Cardiac muscle cell (in vitro differentiated cells and primary cell): ENCODE results near the gene KCNJ14. TPM values are rescaled to one million over a fixed set of nuclear protein-coding genes. Genes with fewer than 3 reads are reported as not detected.

ENCODE experiments used
- DNase-seq, 2 donors: peaks; one replicate each; pipeline versions ENCODE4 v3.0.0 to v3.0.0-alpha.2; 2010 to 2017; ENCODE audit warnings: low read depth in 1 of 2, low spot score in 1 of 2
- H3K27ac ChIP-seq: fragments of 200-600 bp; sonication (generic); 2 replicates; pipeline ENCODE4 v1.5.1; 2016
- H3K27me3 ChIP-seq: fragments of 200-600 bp; sonication (generic); 2 replicates; pipeline ENCODE4 v1.6.0; 2016; ENCODE audit warnings: control low read depth
- H3K36me3 ChIP-seq: fragments of 200-600 bp; sonication (generic); 2 replicates; pipeline ENCODE4 v1.5.1; 2016; ENCODE audit warnings: control low read depth
- H3K4me1 ChIP-seq: fragments of 200-600 bp; sonication (generic); 2 replicates; pipeline ENCODE4 v1.8.1; 2017; ENCODE audit warnings: low read depth, mild to moderate bottlenecking, mixed run types
- H3K4me3 ChIP-seq: fragments of 200-600 bp; sonication (generic); 2 replicates; pipeline ENCODE4 v1.5.1; 2016; ENCODE audit warnings: mild to moderate bottlenecking
- H3K9me3 ChIP-seq: fragments of 200-600 bp; sonication (generic); 2 replicates; pipeline ENCODE4 v1.5.1; 2017; ENCODE audit warnings: low read depth, mild to moderate bottlenecking, control low read depth
- CTCF ChIP-seq: IDR thresholded peaks from 2 replicates; pipeline ENCODE4 v1.5.1; 2012; ENCODE audit warnings: low read depth, mild to moderate bottlenecking, low read length
- polyA plus RNA-seq: library from polyadenylated mRNA; unstranded; fragments of >200 nt; fragmentation: Nextera tagmentation; extraction: Ambion mirVana; gene quantifications from 2 replicates; pipeline ENCODE4 v1.2.1, GENCODE V29; 2016
- total RNA-seq: library from RNA; depleted of rRNA; stranded (reverse); fragments of >200 nt; gene quantifications from 2 replicates; pipeline ENCODE4 v1.2.3, GENCODE V29; 2016

The KCNJ14 gene
- total and polyA plus RNA-seq, 2 experiments from 2014 or later: 0.61 to 1.7 TPM

- no peak for TF ChIP-seq CTCF
- H3K4me1 ChIP-seq: no peaks in the 10 kb centered on the region
- peak overlapping the region; percentile 47 for H3K4me3 ChIP-seq
- H3K27me3 ChIP-seq: no peaks in the 10 kb centered on the region
- peak; percentile 96 to 99 for DNase-seq
- no peak overlapping the region for H3K27ac ChIP-seq
- H3K9me3 ChIP-seq: no peaks in the 10 kb centered on the region
- no peaks in the 10 kb centered on the region for H3K36me3 ChIP-seq
Measured at GRCh38 chr19:48492925-48493717, 37.7 kb downstream of the KCNJ14 start.

GRCh38 chr19:48493718-48494401, 38.5 kb downstream of the KCNJ14 start:
- Histone ChIP-seq H3K36me3 (no peaks in the 10 kb centered on the region), H3K9me3 (no peaks in the 10 kb centered on the region), H3K4me1 (no peaks in the 10 kb centered on the region), H3K27me3 (no peaks in the 10 kb centered on the region), H3K27ac (no peak overlapping the region), H3K4me3 (peak overlapping the region; percentile 47)
- no peak for TF ChIP-seq CTCF
- DNase-seq: peak in 1 of 2 donors; percentile 23

- TF ChIP-seq CTCF: no peak
- Histone ChIP-seq H3K4me3 (no peak overlapping the region), H3K36me3 (no peaks in the 10 kb centered on the region), H3K27me3 (no peaks in the 10 kb centered on the region), H3K9me3 (no peaks in the 10 kb centered on the region), H3K4me1 (no peaks in the 10 kb centered on the region), H3K27ac (peak overlapping the region; percentile 23)
- no peak for DNase-seq
Measured at GRCh38 chr19:48495396-48495795, 40.0 kb downstream of the KCNJ14 start.

GRCh38 chr19:48496959-48497727, 41.8 kb downstream of the KCNJ14 start:
- no peak for TF ChIP-seq CTCF
- DNase-seq: no peak
- no peak overlapping the region for H3K27ac ChIP-seq
- H3K9me3 ChIP-seq: no peaks in the 10 kb centered on the region
- H3K27me3 ChIP-seq: no peaks in the 10 kb centered on the region
- H3K4me1 ChIP-seq: no peaks in the 10 kb centered on the region
- H3K4me3 ChIP-seq: no peak overlapping the region
- H3K36me3 ChIP-seq: no peaks in the 10 kb centered on the region

- no peak for DNase-seq
- TF ChIP-seq CTCF: no peak
- no peak overlapping the region for H3K27ac ChIP-seq
- no peaks in the 10 kb centered on the region for H3K27me3 ChIP-seq
- H3K36me3 ChIP-seq: no peaks in the 10 kb centered on the region
- no peaks in the 10 kb centered on the region for H3K4me1 ChIP-seq
- no peak overlapping the region for H3K4me3 ChIP-seq
- H3K9me3 ChIP-seq: no peaks in the 10 kb centered on the region
Measured at GRCh38 chr19:48497728-48498594, 42.6 kb downstream of the KCNJ14 start.
